IMR-90 (cell line): ENCODE results near the gene GNB5. TPM values are rescaled to one million over a fixed set of nuclear protein-coding genes. Genes with fewer than 3 reads are reported as not detected.

Experiments
- ATAC-seq: fragments of 200-7000 bp; cut with Tn5 transposase; 2 replicates; pipeline ENCODE4 v1.9.1; 2020; ENCODE audit warnings: low read depth, mild to moderate bottlenecking, moderate library complexity
- BruUV-seq: library from RNA; stranded (reverse); fragments of 400-500 nt; replicated peaks from 2 replicates; lab custom pipeline; 2021; lab: Mats Ljungman, UMichigan
- CTCF ChIA-PET: fragments of 300-600 bp; formaldehyde crosslinking; extraction: SDS; loops from one replicate; lab custom pipeline; 2021; ENCODE audit warnings: antibody characterized with exemption; lab: Yijun Ruan, JAX
- POLR2A ChIA-PET: fragments of 300-600 bp; sonication (Branson Sonifier 250); formaldehyde crosslinking; loops from one replicate; lab custom pipeline; 2022; ENCODE audit warnings: antibody characterized with exemption; ENCODE audit not compliant: unreplicated experiment; lab: Charles Lee
- DNase-seq: peaks from one replicate; pipeline ENCODE4 v3.0.0; 2013
- H2AFZ ChIP-seq: replicated peaks from 2 replicates; pipeline ENCODE3; 2013; ENCODE audit warnings: low read length, mild to moderate bottlenecking; ENCODE audit not compliant: poor library complexity
- H2AK5ac ChIP-seq: 2 replicates; pipeline ENCODE4 v1.6.1; 2013; ENCODE audit warnings: low read depth, low read length, inconsistent platforms
- H2AK9ac ChIP-seq: replicated peaks from 2 replicates; pipeline ENCODE3; 2013; ENCODE audit warnings: mild to moderate bottlenecking, low read depth, low read length, moderate library complexity; ENCODE audit not compliant: poor library complexity
- H2BK120ac ChIP-seq: 2 replicates; pipeline ENCODE4 v1.6.1; 2013; ENCODE audit warnings: low read depth, low read length, inconsistent platforms
- H2BK15ac ChIP-seq: 3 replicates; pipeline ENCODE4 v1.6.1; 2013; ENCODE audit warnings: low read depth, low read length, inconsistent platforms
- H2BK20ac ChIP-seq: 2 replicates; pipeline ENCODE4 v1.6.1; 2013; ENCODE audit warnings: low read depth, mild to moderate bottlenecking, inconsistent platforms, low read length, moderate library complexity
- H2BK5ac ChIP-seq: 2 replicates; pipeline ENCODE4 v1.6.1; 2013; ENCODE audit warnings: mild to moderate bottlenecking, low read depth, low read length, inconsistent platforms; ENCODE audit not compliant: poor library complexity, severe bottlenecking
- H3K14ac ChIP-seq: replicated peaks from 2 replicates; pipeline ENCODE4 v1.6.1; 2013; ENCODE audit warnings: low read depth, low read length, inconsistent platforms
- H3K18ac ChIP-seq: 2 replicates; pipeline ENCODE4 v1.6.1; 2013; ENCODE audit warnings: low read depth, low read length, control low read depth
- H3K23ac ChIP-seq: 2 replicates; pipeline ENCODE4 v1.6.1; 2013; ENCODE audit warnings: low read depth, low read length, inconsistent platforms
- H3K27ac ChIP-seq: 2 replicates; pipeline ENCODE4 v1.5.1; 2013; ENCODE audit warnings: mild to moderate bottlenecking, control low read depth, low read length; ENCODE audit not compliant: insufficient read depth
- H3K27me3 ChIP-seq: 2 replicates; pipeline ENCODE4 v1.6.1; 2013; ENCODE audit warnings: low read length; ENCODE audit not compliant: control insufficient read depth, insufficient read depth
- H3K36me3 ChIP-seq: 2 replicates; pipeline ENCODE4 v1.6.1; 2013; ENCODE audit warnings: low read length, mixed read lengths; ENCODE audit not compliant: control insufficient read depth, insufficient read depth
- H3K4ac ChIP-seq: 2 replicates; pipeline ENCODE4 v1.6.1; 2013; ENCODE audit warnings: low read depth, low read length, inconsistent platforms
- H3K4me1 ChIP-seq: 2 replicates; pipeline ENCODE4 v1.6.1; 2013; ENCODE audit warnings: low read length, mixed read lengths; ENCODE audit not compliant: control insufficient read depth, insufficient read depth
- H3K4me2 ChIP-seq: 2 replicates; pipeline ENCODE4 v1.6.1; 2013; ENCODE audit warnings: low read depth, mild to moderate bottlenecking, control low read depth, low read length, moderate library complexity
- H3K4me3 ChIP-seq: 2 replicates; pipeline ENCODE4 v1.5.1; 2013; ENCODE audit warnings: low read depth, mild to moderate bottlenecking, control low read depth, low read length, moderate library complexity; ENCODE audit not compliant: insufficient read depth
- H3K56ac ChIP-seq: 2 replicates; pipeline ENCODE4 v1.6.1; 2013; ENCODE audit warnings: low read length, inconsistent platforms; ENCODE audit not compliant: insufficient read depth; ENCODE audit errors: extremely low read depth
- H3K79me1 ChIP-seq, 2 experiments: 2 replicates each; pipeline ENCODE4 v1.6.1; 2013; ENCODE audit warnings: low read length in 2 of 2, inconsistent platforms in 1 of 2, low read depth in 1 of 2
- H3K9ac ChIP-seq: 2 replicates; pipeline ENCODE4 v1.6.1; 2013; ENCODE audit warnings: low read depth, low read length, control low read depth
- H3K9me1 ChIP-seq: 2 replicates; pipeline ENCODE4 v1.6.1; 2013; ENCODE audit warnings: low read length, inconsistent platforms; ENCODE audit not compliant: insufficient read depth
- H3K9me3 ChIP-seq: 2 replicates; pipeline ENCODE4 v1.6.1; 2013; ENCODE audit warnings: low read length; ENCODE audit not compliant: control insufficient read depth, insufficient read depth
- H4K20me1 ChIP-seq: 2 replicates; pipeline ENCODE4 v1.6.1; 2013; ENCODE audit warnings: low read length, inconsistent platforms; ENCODE audit not compliant: insufficient read depth
- H4K5ac ChIP-seq: 2 replicates; pipeline ENCODE4 v1.6.1; 2013; ENCODE audit warnings: mild to moderate bottlenecking, low read depth, low read length, control low read depth
- H4K8ac ChIP-seq, 2 experiments: 2 replicates each; pipeline ENCODE4 v1.6.1; 2013; ENCODE audit warnings: low read depth in 2 of 2, low read length in 2 of 2, control low read depth in 1 of 2, inconsistent platforms in 1 of 2
- H4K91ac ChIP-seq: 2 replicates; pipeline ENCODE4 v1.6.1; 2013; ENCODE audit warnings: low read depth, low read length, inconsistent platforms; ENCODE audit not compliant: insufficient read depth
- BHLHE40 ChIP-seq: fragments of 150-350 bp; IDR thresholded peaks from 2 replicates; pipeline ENCODE4 v1.6.1; 2016; ENCODE audit warnings: mild to moderate bottlenecking, low read depth, low read length
- CEBPB ChIP-seq: IDR thresholded peaks from 2 replicates; pipeline ENCODE4 v1.6.1; 2012; ENCODE audit warnings: low read depth, low read length, improper control_type of control experiment
- CHD1 ChIP-seq: IDR thresholded peaks from 2 replicates; pipeline ENCODE4 v1.6.1; 2012; ENCODE audit warnings: low read depth, low read length, improper control_type of control experiment
- MAFK ChIP-seq: IDR thresholded peaks from 2 replicates; pipeline ENCODE4 v1.6.1; 2012; ENCODE audit warnings: low read depth, low read length, improper control_type of control experiment
- MAZ ChIP-seq: IDR thresholded peaks from 2 replicates; pipeline ENCODE4 v1.6.1; 2012; ENCODE audit warnings: low read depth, mild to moderate bottlenecking, low read length, improper control_type of control experiment, moderate library complexity, borderline replicate concordance
- MXI1 ChIP-seq: IDR thresholded peaks from 2 replicates; pipeline ENCODE4 v1.6.1; 2012; ENCODE audit warnings: low read depth, mild to moderate bottlenecking, low read length, moderate library complexity, borderline replicate concordance
- POLR2A ChIP-seq: IDR thresholded peaks from 2 replicates; pipeline ENCODE4 v1.6.1; 2012; ENCODE audit warnings: mild to moderate bottlenecking, low read depth, low read length
- RAD21 ChIP-seq: IDR thresholded peaks from 2 replicates; pipeline ENCODE4 v1.6.1; 2012; ENCODE audit warnings: low read length, improper control_type of control experiment
- RFX5 ChIP-seq: IDR thresholded peaks from 2 replicates; pipeline ENCODE4 v1.8.0; 2012; ENCODE audit warnings: low read depth, mild to moderate bottlenecking, low read length, moderate library complexity
- SMC3 ChIP-seq: fragments of 150-350 bp; IDR thresholded peaks from 2 replicates; pipeline ENCODE4 v1.6.1; 2016; ENCODE audit warnings: low read depth, mild to moderate bottlenecking, antibody characterized with exemption, low read length, moderate library complexity
- WGBS, 2 experiments: methylation state at CpG; one replicate each; pipeline versions ENCODE4 v1.1.5 to v1.1.7; 2013; ENCODE audit warnings: missing lambda C conversion rate in 2 of 2; ENCODE audit not compliant: insufficient read length in 1 of 2; ENCODE audit errors: extremely low coverage in 2 of 2; 5-methylcytosine and 5-hydroxymethylcytosine counted together
- dilution Hi-C: fragments of 300-500 bp; cut with HindIII; formaldehyde crosslinking; loops from one replicate; pipeline ENCODE4 v1.14.3; 2018; ENCODE audit warnings: low sequenced_read_pairs; ENCODE audit not compliant: unreplicated experiment
- in situ Hi-C: fragments of 300-500 bp; cut with MboI; formaldehyde crosslinking; loops from 3 replicates; pipeline ENCODE4 v1.14.3; 2019; ENCODE audit warnings: low sequenced_read_pairs, inconsistent platforms, mixed read lengths
- intact Hi-C: fragments of 100-400 bp; cut with micrococcal nuclease; formaldehyde crosslinking; loops from 2 replicates; pipeline ENCODE4 v1.10.0; 2022
- polyA plus RNA-seq, 3 experiments: library from polyadenylated mRNA; depleted of rRNA; stranded (reverse); fragments of >200 nt; gene quantifications; 2 replicates each; pipeline ENCODE4 v1.2.3, GENCODE V29; 2012; ENCODE audit warnings: low replicate concordance in 1 of 3
- total RNA-seq: library from RNA; depleted of rRNA; stranded (reverse); fragments of >200 nt; gene quantifications from 2 replicates; pipeline ENCODE4 v1.2.3, GENCODE V29; 2012
- TF ChIP-seq, protein P1 (sequence below): conservative IDR thresholded peaks from 2 replicates; pipeline ENCODE4 v1.5.1; 2012; ENCODE audit warnings: mild to moderate bottlenecking, low read depth, low read length, improper control_type of control experiment
- TF ChIP-seq, protein P2 (sequence below): fragments of 150-350 bp; IDR thresholded peaks from 2 replicates; pipeline ENCODE4 v1.6.1; 2017; ENCODE audit warnings: mild to moderate bottlenecking, antibody characterized with exemption, low read length, low read depth
- TF ChIP-seq, protein P3 (sequence below): fragments of 150-350 bp; IDR thresholded peaks from 2 replicates; pipeline ENCODE4 v1.6.1; 2016; ENCODE audit warnings: low read depth, mild to moderate bottlenecking, low read length, moderate library complexity, borderline replicate concordance

GNB5 gene
- total and polyA plus RNA-seq, 2 of the 4 experiments (the other 2 are of a cell fraction): 27.7 to 33.2 TPM

DNA sequence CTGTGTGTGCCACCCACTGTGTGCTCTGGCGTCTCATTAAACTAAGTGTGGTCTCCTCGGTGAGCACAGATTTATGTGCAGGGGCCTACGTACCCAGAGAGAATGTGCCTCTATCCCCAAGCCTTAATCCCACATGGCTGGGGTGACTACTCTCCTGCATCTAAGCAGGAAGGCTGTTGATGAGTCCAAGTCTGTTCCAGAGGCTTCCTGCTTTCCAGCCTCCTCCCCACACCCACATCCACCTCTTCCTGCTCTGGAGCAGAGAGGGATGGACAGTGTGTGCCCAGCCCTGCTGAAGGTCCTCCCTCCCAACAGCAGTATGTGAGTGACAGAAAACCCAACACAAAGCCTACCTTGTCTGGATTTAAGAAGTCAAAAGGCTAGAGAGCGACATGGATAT, 39.8 kb downstream of the GNB5 start:
- H3K4me1 ChIP-seq: peaks cover 8% of the 10 kb centered on the region

More for the DNA sequence above, 39.8 kb downstream of the GNB5 start:
- no peak overlapping the region for H4K8ac ChIP-seq
- no peak overlapping the region for H3K9ac ChIP-seq
- dilution Hi-C loops (no loop called here), in situ Hi-C loops (no loop called here), intact Hi-C loops (no loop called here)
- no peak overlapping the region for H4K5ac ChIP-seq
- H4K20me1 ChIP-seq: no peaks in the 10 kb centered on the region
- ChIA-PET CTCF (no interaction called here), POLR2A (no interaction called here)
- H3K27ac ChIP-seq: no peak overlapping the region
- no peak overlapping the region for H2BK20ac ChIP-seq
- no peak overlapping the region for H3K18ac ChIP-seq
- peaks cover 20% of the 10 kb centered on the region for H3K36me3 ChIP-seq
- no peak overlapping the region for H2AK5ac ChIP-seq
- no peak overlapping the region for H2AK9ac ChIP-seq
- peaks cover 4% of the 10 kb centered on the region; the same call in 1 of the 2 replicates for H3K9me1 ChIP-seq
- H3K4me3 ChIP-seq: no peak overlapping the region
- H4K91ac ChIP-seq: no peak overlapping the region
- no peak overlapping the region for H3K56ac ChIP-seq
- H3K4ac ChIP-seq: no peak overlapping the region
- no peak overlapping the region for H3K4me2 ChIP-seq
- peaks cover 5 to 6% of the 10 kb centered on the region in 2 experiments; a peak in 3 of 4 replicates for H3K79me1 ChIP-seq
- H2BK120ac ChIP-seq: no peak overlapping the region
- WGBS, 2 experiments: 100% methylated on average over 2 of the region's 4 CpGs; no CpG with 5 or more reads in 1 of the 2 experiments
- no peaks in the 10 kb centered on the region for H3K27me3 ChIP-seq
- TF ChIP-seq, protein P1, sequence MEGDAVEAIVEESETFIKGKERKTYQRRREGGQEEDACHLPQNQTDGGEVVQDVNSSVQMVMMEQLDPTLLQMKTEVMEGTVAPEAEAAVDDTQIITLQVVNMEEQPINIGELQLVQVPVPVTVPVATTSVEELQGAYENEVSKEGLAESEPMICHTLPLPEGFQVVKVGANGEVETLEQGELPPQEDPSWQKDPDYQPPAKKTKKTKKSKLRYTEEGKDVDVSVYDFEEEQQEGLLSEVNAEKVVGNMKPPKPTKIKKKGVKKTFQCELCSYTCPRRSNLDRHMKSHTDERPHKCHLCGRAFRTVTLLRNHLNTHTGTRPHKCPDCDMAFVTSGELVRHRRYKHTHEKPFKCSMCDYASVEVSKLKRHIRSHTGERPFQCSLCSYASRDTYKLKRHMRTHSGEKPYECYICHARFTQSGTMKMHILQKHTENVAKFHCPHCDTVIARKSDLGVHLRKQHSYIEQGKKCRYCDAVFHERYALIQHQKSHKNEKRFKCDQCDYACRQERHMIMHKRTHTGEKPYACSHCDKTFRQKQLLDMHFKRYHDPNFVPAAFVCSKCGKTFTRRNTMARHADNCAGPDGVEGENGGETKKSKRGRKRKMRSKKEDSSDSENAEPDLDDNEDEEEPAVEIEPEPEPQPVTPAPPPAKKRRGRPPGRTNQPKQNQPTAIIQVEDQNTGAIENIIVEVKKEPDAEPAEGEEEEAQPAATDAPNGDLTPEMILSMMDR: no peak
- TF ChIP-seq, protein P2, sequence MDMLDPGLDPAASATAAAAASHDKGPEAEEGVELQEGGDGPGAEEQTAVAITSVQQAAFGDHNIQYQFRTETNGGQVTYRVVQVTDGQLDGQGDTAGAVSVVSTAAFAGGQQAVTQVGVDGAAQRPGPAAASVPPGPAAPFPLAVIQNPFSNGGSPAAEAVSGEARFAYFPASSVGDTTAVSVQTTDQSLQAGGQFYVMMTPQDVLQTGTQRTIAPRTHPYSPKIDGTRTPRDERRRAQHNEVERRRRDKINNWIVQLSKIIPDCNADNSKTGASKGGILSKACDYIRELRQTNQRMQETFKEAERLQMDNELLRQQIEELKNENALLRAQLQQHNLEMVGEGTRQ: no peak
- TF ChIP-seq MXI1: no peak
- TF ChIP-seq, protein P3, sequence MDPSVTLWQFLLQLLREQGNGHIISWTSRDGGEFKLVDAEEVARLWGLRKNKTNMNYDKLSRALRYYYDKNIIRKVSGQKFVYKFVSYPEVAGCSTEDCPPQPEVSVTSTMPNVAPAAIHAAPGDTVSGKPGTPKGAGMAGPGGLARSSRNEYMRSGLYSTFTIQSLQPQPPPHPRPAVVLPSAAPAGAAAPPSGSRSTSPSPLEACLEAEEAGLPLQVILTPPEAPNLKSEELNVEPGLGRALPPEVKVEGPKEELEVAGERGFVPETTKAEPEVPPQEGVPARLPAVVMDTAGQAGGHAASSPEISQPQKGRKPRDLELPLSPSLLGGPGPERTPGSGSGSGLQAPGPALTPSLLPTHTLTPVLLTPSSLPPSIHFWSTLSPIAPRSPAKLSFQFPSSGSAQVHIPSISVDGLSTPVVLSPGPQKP: no peak
- TF ChIP-seq MAFK: no peak
- no peak for TF ChIP-seq RAD21
- no peak for TF ChIP-seq RFX5
- TF ChIP-seq CHD1: no peak
- no peak for TF ChIP-seq POLR2A
- TF ChIP-seq CEBPB: no peak
- TF ChIP-seq BHLHE40: no peak
- TF ChIP-seq MAZ: no peak
- TF ChIP-seq SMC3: no peak
- no peak for ATAC-seq
- DNase-seq: no peak
- no peak overlapping the region for H2AFZ ChIP-seq
- no peak overlapping the region for H2BK15ac ChIP-seq
- H3K23ac ChIP-seq: no peak overlapping the region
- H3K14ac ChIP-seq: no peak overlapping the region
- H3K9me3 ChIP-seq: no peaks in the 10 kb centered on the region
- no TSS peak for BruUV-seq
- H2BK5ac ChIP-seq: no peak overlapping the region
